Measurements from ENCODE around the gene TRIM22. TPM values are rescaled to one million over a fixed set of nuclear protein-coding genes. Genes with fewer than 3 reads are reported as not detected.
A peak's percentile ranks its signal among the peaks of the same experiment; 100 is the strongest.
"Not testable (repeated sequence)": the region's sequence is repeated elsewhere in the genome, so short reads cannot be mapped to it uniquely, and the experiment has no call there.

TRIM22 gene
- polyA plus RNA-seq, 3 donors = 122 to 277 (median 132) TPM

DNA sequence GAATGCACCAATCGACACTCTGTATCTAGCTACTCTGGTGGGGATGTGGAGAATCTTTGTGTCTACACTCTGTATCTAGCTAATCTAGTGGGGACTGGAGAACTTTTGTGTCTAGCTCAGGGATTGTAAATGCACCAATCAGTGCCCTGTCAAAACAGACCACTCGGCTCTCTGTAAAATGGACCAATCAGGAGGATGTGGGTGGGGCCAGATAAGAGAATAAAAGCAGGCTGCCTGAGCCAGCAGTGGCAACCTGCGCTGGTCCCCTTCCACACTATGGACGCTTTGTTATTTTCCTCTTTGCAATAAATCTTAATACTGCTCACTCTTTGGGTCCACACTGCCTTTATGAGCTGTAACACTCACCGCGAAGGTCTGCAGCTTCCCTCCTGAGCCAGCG, 6.0 kb upstream of the TRIM22 start:
- peak overlapping the region; percentile 92 to 95 for H3K4me3 Mint-ChIP-seq
- H3K4me3 ChIP-seq (replicated peaks in 1 of 3; ENCODE audit: low read depth in 2 of 3, low read length in 3 of 3) = peak overlapping the region in 2 of 3 experiments; percentile 63 to 81
- peaks cover 20% of the 10 kb centered on the region for H4K20me1 ChIP-seq (ENCODE audit: insufficient read depth, low read length)
- H3K79me2 ChIP-seq (ENCODE audit: insufficient read depth, low read length) = peaks cover 59% of the 10 kb centered on the region
- DNase-seq; H3K9me3 ChIP-seq (replicated peaks in 1 of 2; ENCODE audit: control insufficient read depth in 1 of 2, insufficient read depth in 1 of 2, low read length in 2 of 2); H3K27me3 ChIP-seq (ENCODE audit: control insufficient read depth in 2 of 2, insufficient read depth in 2 of 2, low read length in 2 of 2); H2AFZ ChIP-seq (ENCODE audit: insufficient read depth, low read depth, low read length, poor library complexity, severe bottlenecking); H3K27me3 Mint-ChIP-seq (ENCODE audit: low read depth in 3 of 3); intact Hi-C loops (cut with micrococcal nuclease); H3K9me3 Mint-ChIP-seq: not testable (repeated sequence)
- peak overlapping the region; percentile 97 to 100 (median 99) for H3K27ac Mint-ChIP-seq
- peaks cover 23% of the 10 kb centered on the region for H3K4me1 Mint-ChIP-seq
- peak overlapping the region; percentile 88 to 94 for H3K27ac ChIP-seq (ENCODE audit: low read depth in 1 of 2, low read length in 2 of 2)
- H3K4me2 ChIP-seq (replicated peaks; ENCODE audit: extremely low read depth, low read length, poor library complexity, severe bottlenecking) = peak overlapping the region; percentile 90
- 20% methylated on average over 1 of the region's 7 CpGs for WGBS (ENCODE audit: insufficient coverage)
- peak overlapping the region; percentile 76 for H3K9ac ChIP-seq (ENCODE audit: insufficient read depth, low read length, poor library complexity, severe bottlenecking)
- peaks cover 19 to 22% of the 10 kb centered on the region in 2 donors for H3K4me1 ChIP-seq (ENCODE audit: control insufficient read depth in 1 of 2, insufficient read depth in 2 of 2, low read length in 2 of 2)
- peaks cover 14 to 27% of the 10 kb centered on the region in 2 donors for H3K36me3 ChIP-seq (replicated peaks in 1 of 2; ENCODE audit: control insufficient read depth in 1 of 2, insufficient read depth in 2 of 2, low read length in 2 of 2)
- peaks cover 25 to 34% of the 10 kb centered on the region in 2 donors for H3K36me3 Mint-ChIP-seq

DNA sequence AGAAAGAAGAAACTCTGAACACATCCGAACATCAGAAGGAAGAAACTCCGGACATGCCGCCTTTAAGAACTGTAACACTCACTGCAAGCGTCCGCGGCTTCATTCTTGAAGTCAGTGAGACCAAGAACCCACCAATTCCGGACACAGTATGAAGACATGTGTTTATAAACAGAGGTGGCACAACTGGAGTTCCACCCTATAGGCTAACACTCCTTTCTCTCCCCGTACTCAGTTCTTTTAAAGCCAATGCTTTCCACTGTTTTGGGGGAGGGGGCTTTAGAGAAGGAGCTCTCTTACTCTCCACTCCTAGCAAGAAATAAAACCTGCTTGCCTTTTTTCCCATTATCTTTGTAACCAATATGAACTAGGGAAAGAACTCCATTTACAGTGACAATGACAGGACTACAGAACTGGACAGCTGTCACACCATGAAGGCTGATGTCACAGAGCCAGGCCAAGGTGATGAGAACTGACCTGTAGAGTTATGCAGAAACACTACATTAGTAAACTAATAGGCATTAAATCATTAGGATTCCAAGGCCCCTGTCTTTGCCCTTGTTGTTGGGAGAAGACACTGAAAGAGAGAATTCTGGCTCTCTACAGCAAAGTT, 5.4 kb upstream of the TRIM22 start:
- H3K9me3 Mint-ChIP-seq = no peaks in the 10 kb centered on the region
- Histone ChIP-seq H2AFZ (ENCODE audit: insufficient read depth, low read depth, low read length, poor library complexity, severe bottlenecking) (peak overlapping the region; percentile 69), H3K9ac (ENCODE audit: insufficient read depth, low read length, poor library complexity, severe bottlenecking) (peak overlapping the region; percentile 76), H3K27me3 (ENCODE audit: control insufficient read depth in 2 of 2, insufficient read depth in 2 of 2, low read length in 2 of 2) (no peaks in the 10 kb centered on the region), H3K4me1 (ENCODE audit: control insufficient read depth in 1 of 2, insufficient read depth in 2 of 2, low read length in 2 of 2) (peaks cover 24 to 27% of the 10 kb centered on the region in 2 donors), H3K4me2 (replicated peaks; ENCODE audit: extremely low read depth, low read length, poor library complexity, severe bottlenecking) (peak overlapping the region; percentile 90), H3K27ac (ENCODE audit: low read depth in 1 of 2, low read length in 2 of 2) (peak overlapping the region; percentile 88 to 94), H3K9me3 (replicated peaks in 1 of 2; ENCODE audit: control insufficient read depth in 1 of 2, insufficient read depth in 1 of 2, low read length in 2 of 2) (no peaks in the 10 kb centered on the region), H4K20me1 (ENCODE audit: insufficient read depth, low read length) (peaks cover 18% of the 10 kb centered on the region), H3K36me3 (replicated peaks in 1 of 2; ENCODE audit: control insufficient read depth in 1 of 2, insufficient read depth in 2 of 2, low read length in 2 of 2) (peaks cover 9 to 22% of the 10 kb centered on the region in 2 donors), H3K79me2 (ENCODE audit: insufficient read depth, low read length) (peaks cover 58% of the 10 kb centered on the region), H3K4me3 (replicated peaks in 1 of 3; ENCODE audit: low read depth in 2 of 3, low read length in 3 of 3) (peak overlapping the region; percentile 63 to 99 (median 81))
- peak overlapping the region; percentile 97 to 100 (median 99) for H3K27ac Mint-ChIP-seq
- peaks cover 20 to 28% of the 10 kb centered on the region in 2 donors for H3K36me3 Mint-ChIP-seq
- TF ChIP-seq, protein P1, sequence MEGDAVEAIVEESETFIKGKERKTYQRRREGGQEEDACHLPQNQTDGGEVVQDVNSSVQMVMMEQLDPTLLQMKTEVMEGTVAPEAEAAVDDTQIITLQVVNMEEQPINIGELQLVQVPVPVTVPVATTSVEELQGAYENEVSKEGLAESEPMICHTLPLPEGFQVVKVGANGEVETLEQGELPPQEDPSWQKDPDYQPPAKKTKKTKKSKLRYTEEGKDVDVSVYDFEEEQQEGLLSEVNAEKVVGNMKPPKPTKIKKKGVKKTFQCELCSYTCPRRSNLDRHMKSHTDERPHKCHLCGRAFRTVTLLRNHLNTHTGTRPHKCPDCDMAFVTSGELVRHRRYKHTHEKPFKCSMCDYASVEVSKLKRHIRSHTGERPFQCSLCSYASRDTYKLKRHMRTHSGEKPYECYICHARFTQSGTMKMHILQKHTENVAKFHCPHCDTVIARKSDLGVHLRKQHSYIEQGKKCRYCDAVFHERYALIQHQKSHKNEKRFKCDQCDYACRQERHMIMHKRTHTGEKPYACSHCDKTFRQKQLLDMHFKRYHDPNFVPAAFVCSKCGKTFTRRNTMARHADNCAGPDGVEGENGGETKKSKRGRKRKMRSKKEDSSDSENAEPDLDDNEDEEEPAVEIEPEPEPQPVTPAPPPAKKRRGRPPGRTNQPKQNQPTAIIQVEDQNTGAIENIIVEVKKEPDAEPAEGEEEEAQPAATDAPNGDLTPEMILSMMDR (IDR thresholded peaks at IDR 0.05) = no peak
- no peaks in the 10 kb centered on the region for H3K27me3 Mint-ChIP-seq (ENCODE audit: low read depth in 3 of 3)
- peak in 1 of 3 donors; percentile 16 for DNase-seq
- peak overlapping the region; percentile 92 to 95 for H3K4me3 Mint-ChIP-seq
- intact Hi-C loops (cut with micrococcal nuclease) = no loop called here
- H3K4me1 Mint-ChIP-seq = peaks cover 28% of the 10 kb centered on the region
- no CpG with 5 or more reads among the region's 8 CpGs for WGBS (ENCODE audit: insufficient coverage)
